HepG2 (cell line): Measurements from ENCODE around the gene CACNB4. TPM values are rescaled to one million over a fixed set of nuclear protein-coding genes. Genes with fewer than 3 reads are reported as not detected.

Source experiments
- ATAC-seq: fragments of 200-7000 bp; cut with Tn5 transposase; 3 replicates; pipeline ENCODE4 v1.9.1; 2020; ENCODE audit warnings: mild to moderate bottlenecking, moderate library complexity
- BruUV-seq: library from RNA; stranded (reverse); fragments of 400-500 nt; replicated peaks from 2 replicates; lab custom pipeline; 2021; lab: Mats Ljungman, UMichigan
- CTCF ChIA-PET: fragments of 300-600 bp; formaldehyde crosslinking; extraction: SDS; loops from one replicate; lab custom pipeline; 2021; ENCODE audit warnings: low total read pairs, inconsistent platforms, low intra/inter-chr PET ratio; lab: Yijun Ruan, JAX
- POLR2A ChIA-PET: fragments of 350-600 bp; sonication (Branson Sonifier 250); formaldehyde crosslinking; loops from one replicate; lab custom pipeline; 2020; ENCODE audit warnings: antibody characterized with exemption, inconsistent platforms; lab: Yijun Ruan, JAX
- DNase-seq: peaks from one replicate; pipeline ENCODE4 v3.0.0-alpha.2; 2015; ENCODE audit warnings: low spot score
- FAIRE-seq: peaks from 3 replicates; lab custom pipeline; 2011; peaks lifted over from hg19 to GRCh38; lab: Jason Lieb, UNC
- H2AFZ ChIP-seq: one replicate; pipeline ENCODE4 v1.6.1; 2011; ENCODE audit warnings: low read length, inconsistent platforms
- H3K27ac ChIP-seq: fragments of 300-600 bp; 3 replicates; pipeline ENCODE4 v1.8.0; 2011; ENCODE audit warnings: mixed run types, mild to moderate bottlenecking, mixed read lengths, low read length, inconsistent platforms; ENCODE audit not compliant: insufficient read depth; ENCODE audit errors: extremely low read length
- H3K27me3 ChIP-seq, 2 experiments: fragments of 200-600 bp in 1 of 2; 2 replicates in 1 of 2; 3 replicates in 1 of 2; pipeline versions ENCODE4 v1.6.0 to v1.8.0; 2011; ENCODE audit warnings: low read length in 2 of 2, mild to moderate bottlenecking in 2 of 2, moderate library complexity in 2 of 2, inconsistent platforms in 1 of 2; ENCODE audit not compliant: insufficient read depth in 2 of 2, control insufficient read depth in 1 of 2
- H3K36me3 ChIP-seq, 2 experiments: fragments of 200-600 bp in 1 of 2; replicated peaks in 1 of 2; 2 replicates in 1 of 2; 3 replicates in 1 of 2; pipeline versions ENCODE4 v1.5.1 to v1.8.0; 2011; ENCODE audit warnings: low read length in 2 of 2, inconsistent platforms in 1 of 2; ENCODE audit not compliant: insufficient read depth in 2 of 2, control insufficient read depth in 1 of 2
- H3K4me1 ChIP-seq: 2 replicates; pipeline ENCODE4 v1.5.1; 2012; ENCODE audit warnings: low read length, inconsistent platforms; ENCODE audit not compliant: insufficient read depth
- H3K4me2 ChIP-seq: 2 replicates; pipeline ENCODE4 v1.6.0; 2011; ENCODE audit warnings: low read depth, low read length, inconsistent platforms
- H3K4me3 ChIP-seq, 3 experiments: fragments of 200-600 bp in 1 of 3; sonication (generic), shearing (Covaris generic) in 1 of 3; replicated peaks in 1 of 3; 2 replicates each; pipeline ENCODE4 v1.5.1; 2011 to 2016; ENCODE audit warnings: low read length in 3 of 3, inconsistent platforms in 2 of 3, low read depth in 2 of 3, mild to moderate bottlenecking in 2 of 3, control low read depth in 1 of 3, mixed read lengths in 1 of 3; ENCODE audit not compliant: insufficient read depth in 1 of 3
- H3K79me2 ChIP-seq: one replicate; pipeline ENCODE4 v1.6.1; 2011; ENCODE audit warnings: low read length, inconsistent platforms; ENCODE audit not compliant: insufficient read depth
- H3K9ac ChIP-seq: 2 replicates; pipeline ENCODE4 v1.6.0; 2011; ENCODE audit warnings: mild to moderate bottlenecking, low read depth, low read length, inconsistent platforms; ENCODE audit not compliant: insufficient read depth
- H3K9me3 ChIP-seq: 2 replicates; pipeline ENCODE4 v1.5.1; 2012; ENCODE audit warnings: mild to moderate bottlenecking, low read length
- H4K20me1 ChIP-seq: 2 replicates; pipeline ENCODE4 v1.6.0; 2011; ENCODE audit warnings: inconsistent platforms, mild to moderate bottlenecking, low read length, moderate library complexity; ENCODE audit not compliant: insufficient read depth
- CBX5 ChIP-seq: sonication (generic); formaldehyde crosslinking; IDR thresholded peaks from 2 replicates; pipeline ENCODE4 v1.4.0; 2020; ENCODE audit warnings: missing genetic modification reagents, borderline replicate concordance
- DMAP1 ChIP-seq: IDR thresholded peaks from 2 replicates; pipeline ENCODE4 v1.6.1; 2016
- FLYWCH1 ChIP-seq: sonication (generic); formaldehyde crosslinking; IDR thresholded peaks from 2 replicates; pipeline ENCODE4 v1.8.1; 2023; ENCODE audit warnings: mild to moderate bottlenecking, missing genetic modification reagents
- FOSL2 ChIP-seq: sonication (generic); formaldehyde crosslinking; IDR thresholded peaks from 2 replicates; pipeline ENCODE4 v1.4.0; 2020; ENCODE audit warnings: missing genetic modification reagents
- FOXJ3 ChIP-seq: sonication (generic); formaldehyde crosslinking; IDR thresholded peaks from 2 replicates; pipeline ENCODE4 v1.4.0; 2020; ENCODE audit warnings: missing genetic modification reagents, mild to moderate bottlenecking, borderline replicate concordance
- ISL2 ChIP-seq: sonication (generic); formaldehyde crosslinking; IDR thresholded peaks from 2 replicates; pipeline ENCODE4 v1.5.0; 2020; ENCODE audit warnings: missing genetic modification reagents
- NFATC3 ChIP-seq: sonication (generic); formaldehyde crosslinking; IDR thresholded peaks from 2 replicates; pipeline ENCODE4 v1.5.1; 2020; ENCODE audit warnings: mild to moderate bottlenecking, missing genetic modification reagents
- PLRG1 ChIP-seq: fragments of 450-650 bp; conservative IDR thresholded peaks from 2 replicates; pipeline ENCODE4 v1.6.1; 2016
- REL ChIP-seq: sonication (generic); formaldehyde crosslinking; conservative IDR thresholded peaks from 2 replicates; pipeline ENCODE4 v1.8.0; 2022; ENCODE audit warnings: mild to moderate bottlenecking, missing genetic modification reagents, moderate library complexity
- SNAPC2 ChIP-seq: sonication (generic); formaldehyde crosslinking; IDR thresholded peaks from 2 replicates; pipeline ENCODE4 v1.8.1; 2022; ENCODE audit warnings: mild to moderate bottlenecking, missing genetic modification reagents
- TAF1 ChIP-seq: sonication (generic); formaldehyde crosslinking; IDR thresholded peaks from 2 replicates; pipeline ENCODE4 v1.4.0; 2020; ENCODE audit warnings: missing genetic modification reagents
- TBX3 ChIP-seq: fragments of 450-650 bp; IDR thresholded peaks from 2 replicates; pipeline ENCODE4 v1.6.1; 2017; ENCODE audit warnings: antibody characterized with exemption, mild to moderate bottlenecking, inconsistent platforms, borderline replicate concordance
- ZBTB8A ChIP-seq: sonication (generic); formaldehyde crosslinking; IDR thresholded peaks from 2 replicates; pipeline ENCODE4 v1.4.0; 2020; ENCODE audit warnings: mild to moderate bottlenecking, low read depth, missing genetic modification reagents, borderline replicate concordance
- ZNF232 ChIP-seq: sonication (generic); formaldehyde crosslinking; IDR thresholded peaks from 2 replicates; pipeline ENCODE4 v1.4.0; 2020; ENCODE audit warnings: missing genetic modification reagents, borderline replicate concordance
- ZNF451 ChIP-seq: sonication (generic); formaldehyde crosslinking; IDR thresholded peaks from 2 replicates; pipeline ENCODE4 v1.5.0; 2020; ENCODE audit warnings: mild to moderate bottlenecking, missing genetic modification reagents
- WGBS: methylation state at CpG from one replicate; pipeline ENCODE4 v1.1.6; 2017; ENCODE audit warnings: low lambda C conversion rate; 5-methylcytosine and 5-hydroxymethylcytosine counted together
- in situ Hi-C: cut with HindIII; loops from 2 replicates; pipeline ENCODE4 v1.10.0; 2017; ENCODE audit warnings: low pct_unique_long_range_greater_than_20kb; ENCODE audit not compliant: extremely low pct_ligation_motif_present
- intact Hi-C: fragments of 100-400 bp; cut with micrococcal nuclease; formaldehyde crosslinking; loops from one replicate; pipeline ENCODE4 v1.10.0; 2022; ENCODE audit not compliant: unreplicated experiment
- polyA plus RNA-seq, 8 experiments: library from polyadenylated mRNA; depleted of rRNA in 3 of 8; stranded (reverse) in 7 of 8; unstranded in 1 of 8; fragments of >200 nt; fragmentation: Illumina TruSeq in 4 of 8; extraction: Trizol in 4 of 8; gene quantifications; 2 replicates each; pipeline versions ENCODE4 v1.2.1 to v1.2.3, GENCODE V29; 2011 to 2016; ENCODE audit warnings: low read depth in 4 of 8, missing spikeins in 1 of 8, mixed read lengths in 1 of 8; ENCODE audit not compliant: insufficient read depth in 1 of 8
- total RNA-seq, 5 experiments: library from RNA; depleted of rRNA; stranded (reverse); fragments of >200 nt; fragmentation: Illumina TruSeq; extraction: Trizol; gene quantifications; 2 replicates each; pipeline ENCODE4 v1.2.3, GENCODE V29; 2016; ENCODE audit warnings: low read depth in 1 of 5
- TF ChIP-seq, protein P1 (sequence below): sonication (generic); formaldehyde crosslinking; IDR thresholded peaks from 2 replicates; pipeline ENCODE4 v1.8.1; 2023; ENCODE audit warnings: mild to moderate bottlenecking, missing genetic modification reagents, borderline replicate concordance
- TF ChIP-seq, protein P2 (sequence below): sonication (generic); formaldehyde crosslinking; IDR thresholded peaks from 2 replicates; pipeline ENCODE4 v1.8.0; 2022; ENCODE audit warnings: low read depth, missing genetic modification reagents
- TF ChIP-seq, protein P3 (sequence below): sonication (generic); formaldehyde crosslinking; IDR thresholded peaks from 2 replicates; pipeline ENCODE4 v1.5.0; 2020; ENCODE audit warnings: missing genetic modification reagents, mild to moderate bottlenecking, borderline replicate concordance
- TF ChIP-seq, protein P4 (sequence below): sonication (generic); formaldehyde crosslinking; IDR thresholded peaks from 2 replicates; pipeline ENCODE4 v1.9.0; 2021; ENCODE audit warnings: missing genetic modification reagents, mild to moderate bottlenecking, borderline replicate concordance
- TF ChIP-seq, protein P5 (sequence below): sonication (generic); formaldehyde crosslinking; IDR thresholded peaks from 2 replicates; pipeline ENCODE4 v1.8.1; 2023; ENCODE audit warnings: missing genetic modification reagents, mild to moderate bottlenecking, borderline replicate concordance

The CACNB4 gene
- total and polyA plus RNA-seq, 2 of the 13 experiments (the other 11 are each of a cell fraction or from before 2014, with no cell fraction given) = 5.1 to 14.3 TPM

DNA sequence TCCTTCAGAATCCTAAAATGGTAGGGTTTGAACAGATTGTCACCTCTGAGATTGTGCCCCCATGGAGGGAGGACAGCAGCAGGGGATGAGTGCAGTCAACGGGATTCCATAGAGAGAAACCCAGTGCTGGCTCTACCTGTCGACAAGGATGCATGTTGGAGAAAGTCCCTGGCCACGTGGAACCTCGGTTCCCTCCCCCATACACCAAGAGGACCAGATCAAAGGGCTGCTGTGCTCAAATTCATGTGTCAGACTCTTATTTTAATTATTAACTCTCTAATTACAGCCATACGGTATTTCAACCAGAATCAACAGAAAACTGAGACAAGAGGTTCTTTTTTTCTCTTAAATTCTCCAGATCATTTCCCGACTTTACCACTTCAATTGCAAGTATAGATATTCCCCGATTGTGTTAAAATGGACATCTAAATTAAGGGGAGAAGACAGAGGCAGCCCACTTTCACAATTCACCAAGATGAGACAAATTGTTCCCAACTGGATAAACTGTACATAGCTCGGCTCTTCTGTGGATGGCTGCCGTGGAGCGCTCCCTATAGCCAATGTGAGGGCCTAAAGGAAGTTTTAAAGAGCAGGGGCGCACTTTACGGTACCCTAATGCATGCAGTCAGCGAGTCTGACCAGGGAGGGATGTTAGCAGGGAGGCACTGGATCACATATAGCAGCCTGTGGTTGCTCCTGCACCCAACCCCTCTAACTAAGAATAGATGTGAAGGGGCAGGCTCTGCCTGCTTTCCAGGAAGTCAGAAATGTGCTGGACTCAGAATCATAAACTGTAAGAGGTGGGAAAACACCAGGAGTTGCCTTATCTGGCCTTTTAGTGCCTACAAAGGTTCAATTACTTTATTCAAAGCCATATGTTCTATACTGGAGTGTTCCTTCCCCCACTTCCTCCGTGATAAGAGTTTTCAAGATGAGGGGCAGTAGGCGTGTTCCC, 123.1 kb downstream of the CACNB4 start:
- H3K9me3 ChIP-seq = no peaks in the 10 kb centered on the region
- intact Hi-C loops (loop anchor here (2.0 kb wide), 1 partner anchor 19 kb away; no protein-coding TSS in a partner anchor), in situ Hi-C loops (no loop called here)
- POLR2A ChIA-PET = interaction anchor here (1.0 to 1.8 kb wide), 4 partner anchors 20 to 148 kb away, joined by 4 to 7 read pairs (median 6); partner anchors contain the start of gene ARL5A
- FAIRE-seq (peak; percentile 51), ATAC-seq (peak; percentile 58), DNase-seq (peak; percentile 67)
- peak overlapping the region; percentile 34; the same call in 1 of the 2 replicates for H3K9ac ChIP-seq
- BruUV-seq = no TSS peak
- peak overlapping the region; percentile 68 for H2AFZ ChIP-seq
- peak overlapping the region in 2 of 3 experiments; percentile 18 to 56; a peak in 3 of 6 replicates for H3K4me3 ChIP-seq
- peak overlapping the region; percentile 56 for H3K27ac ChIP-seq
- H3K36me3 ChIP-seq = no peaks in the 10 kb centered on the region; a peak in 1 of 5 replicates
- H3K4me1 ChIP-seq = peaks cover 95% of the 10 kb centered on the region
- CTCF ChIA-PET = no interaction called here
- H3K79me2 ChIP-seq = peaks cover 21% of the 10 kb centered on the region
- peak overlapping the region; percentile 93 for H3K4me2 ChIP-seq
- no peaks in the 10 kb centered on the region for H4K20me1 ChIP-seq
- no peaks in the 10 kb centered on the region for H3K27me3 ChIP-seq
- 23% methylated on average over 15 of the region's 15 CpGs for WGBS
- TF ChIP-seq FLYWCH1 (CRISPR knock-in tag) (no peak), TBX3 (peak; percentile 34; the same call in 1 of the 2 replicates), FOXJ3 (no peak), ZNF451 (CRISPR knock-in tag) (no peak), ZBTB8A (no peak), REL (no peak), NFATC3 (CRISPR knock-in tag) (0 out of 2 replicates have a peak, but pooled peaks have one; percentile 62), DMAP1 (CRISPR knock-in tag) (peak; percentile 58; the same call in 1 of the 2 replicates), PLRG1 (no peak), ISL2 (CRISPR knock-in tag) (peak; percentile 50; the same call in 1 of the 2 replicates), ZNF232 (CRISPR knock-in tag) (no peak), TAF1 (CRISPR knock-in tag) (no peak), SNAPC2 (CRISPR knock-in tag) (no peak), FOSL2 (CRISPR knock-in tag) (no peak), CBX5 (CRISPR knock-in tag) (no peak)
- TF ChIP-seq, protein P1, sequence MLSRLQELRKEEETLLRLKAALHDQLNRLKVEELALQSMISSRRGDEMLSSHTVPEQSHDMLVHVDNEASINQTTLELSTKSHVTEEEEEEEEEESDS (CRISPR knock-in tag) = no peak
- TF ChIP-seq, protein P2, sequence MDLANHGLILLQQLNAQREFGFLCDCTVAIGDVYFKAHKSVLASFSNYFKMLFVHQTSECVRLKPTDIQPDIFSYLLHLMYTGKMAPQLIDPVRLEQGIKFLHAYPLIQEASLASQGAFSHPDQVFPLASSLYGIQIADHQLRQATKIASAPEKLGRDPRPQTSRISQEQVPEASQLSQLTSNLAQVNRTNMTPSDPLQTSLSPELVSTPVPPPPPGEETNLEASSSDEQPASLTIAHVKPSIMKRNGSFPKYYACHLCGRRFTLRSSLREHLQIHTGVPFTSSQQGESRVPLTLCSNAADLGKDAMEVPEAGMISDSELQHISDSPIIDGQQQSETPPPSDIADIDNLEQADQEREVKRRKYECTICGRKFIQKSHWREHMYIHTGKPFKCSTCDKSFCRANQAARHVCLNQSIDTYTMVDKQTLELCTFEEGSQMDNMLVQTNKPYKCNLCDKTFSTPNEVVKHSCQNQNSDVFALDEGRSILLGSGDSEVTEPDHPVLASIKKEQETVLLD (CRISPR knock-in tag) = no peak
- TF ChIP-seq, protein P3, sequence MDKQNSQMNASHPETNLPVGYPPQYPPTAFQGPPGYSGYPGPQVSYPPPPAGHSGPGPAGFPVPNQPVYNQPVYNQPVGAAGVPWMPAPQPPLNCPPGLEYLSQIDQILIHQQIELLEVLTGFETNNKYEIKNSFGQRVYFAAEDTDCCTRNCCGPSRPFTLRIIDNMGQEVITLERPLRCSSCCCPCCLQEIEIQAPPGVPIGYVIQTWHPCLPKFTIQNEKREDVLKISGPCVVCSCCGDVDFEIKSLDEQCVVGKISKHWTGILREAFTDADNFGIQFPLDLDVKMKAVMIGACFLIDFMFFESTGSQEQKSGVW (CRISPR knock-in tag) = no peak
- TF ChIP-seq, protein P4, sequence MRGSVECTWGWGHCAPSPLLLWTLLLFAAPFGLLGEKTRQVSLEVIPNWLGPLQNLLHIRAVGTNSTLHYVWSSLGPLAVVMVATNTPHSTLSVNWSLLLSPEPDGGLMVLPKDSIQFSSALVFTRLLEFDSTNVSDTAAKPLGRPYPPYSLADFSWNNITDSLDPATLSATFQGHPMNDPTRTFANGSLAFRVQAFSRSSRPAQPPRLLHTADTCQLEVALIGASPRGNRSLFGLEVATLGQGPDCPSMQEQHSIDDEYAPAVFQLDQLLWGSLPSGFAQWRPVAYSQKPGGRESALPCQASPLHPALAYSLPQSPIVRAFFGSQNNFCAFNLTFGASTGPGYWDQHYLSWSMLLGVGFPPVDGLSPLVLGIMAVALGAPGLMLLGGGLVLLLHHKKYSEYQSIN (CRISPR knock-in tag) = no peak
- TF ChIP-seq, protein P5, sequence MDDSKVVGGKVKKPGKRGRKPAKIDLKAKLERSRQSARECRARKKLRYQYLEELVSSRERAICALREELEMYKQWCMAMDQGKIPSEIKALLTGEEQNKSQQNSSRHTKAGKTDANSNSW = 0 out of 2 replicates have a peak, but pooled peaks have one; percentile 42
